Keratinocyte (primary cell): Measurements from ENCODE around the gene WDPCP.

Experiments
- EZH2 ChIP-seq: IDR thresholded peaks from one replicate; pipeline ENCODE4 v1.6.1; 2012; ENCODE audit warnings: inconsistent platforms, mild to moderate bottlenecking, low read length, moderate library complexity
- TF ChIP-seq, protein P1 (sequence below), 3 experiments: IDR thresholded peaks in 1 of 3; conservative IDR thresholded peaks in 1 of 3; optimal IDR thresholded peaks in 1 of 3; 2 replicates in 2 of 3; 3 replicates in 1 of 3; pipeline versions ENCODE3 to v1.5.1; 2011; ENCODE audit warnings: low read length in 3 of 3, mild to moderate bottlenecking in 3 of 3, moderate library complexity in 2 of 3, control low read depth in 1 of 3, inconsistent platforms in 1 of 3; ENCODE audit not compliant: insufficient read depth in 2 of 3; ENCODE audit errors: extremely low read depth in 1 of 3

DNA sequence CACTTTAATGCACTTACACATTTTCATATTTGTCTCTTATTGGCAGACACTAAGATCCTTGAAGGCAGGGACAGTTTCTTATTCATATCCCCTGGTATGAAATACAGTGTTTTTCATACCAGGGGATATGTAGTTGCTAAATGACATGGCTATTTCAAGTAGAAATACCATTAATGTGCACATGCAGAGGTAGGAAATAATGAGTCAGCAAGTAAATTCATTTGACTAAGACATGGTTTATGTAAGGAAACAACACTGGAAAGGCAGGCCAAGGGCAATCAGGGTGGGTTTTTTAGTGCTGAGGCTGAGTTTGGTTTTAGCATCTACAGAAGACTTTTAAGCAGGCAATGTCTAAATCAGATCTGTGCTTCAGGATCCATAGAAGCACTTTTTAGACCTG is 155.9 kb downstream of the WDPCP start:
- no peak for TF ChIP-seq EZH2
- TF ChIP-seq, protein P1, sequence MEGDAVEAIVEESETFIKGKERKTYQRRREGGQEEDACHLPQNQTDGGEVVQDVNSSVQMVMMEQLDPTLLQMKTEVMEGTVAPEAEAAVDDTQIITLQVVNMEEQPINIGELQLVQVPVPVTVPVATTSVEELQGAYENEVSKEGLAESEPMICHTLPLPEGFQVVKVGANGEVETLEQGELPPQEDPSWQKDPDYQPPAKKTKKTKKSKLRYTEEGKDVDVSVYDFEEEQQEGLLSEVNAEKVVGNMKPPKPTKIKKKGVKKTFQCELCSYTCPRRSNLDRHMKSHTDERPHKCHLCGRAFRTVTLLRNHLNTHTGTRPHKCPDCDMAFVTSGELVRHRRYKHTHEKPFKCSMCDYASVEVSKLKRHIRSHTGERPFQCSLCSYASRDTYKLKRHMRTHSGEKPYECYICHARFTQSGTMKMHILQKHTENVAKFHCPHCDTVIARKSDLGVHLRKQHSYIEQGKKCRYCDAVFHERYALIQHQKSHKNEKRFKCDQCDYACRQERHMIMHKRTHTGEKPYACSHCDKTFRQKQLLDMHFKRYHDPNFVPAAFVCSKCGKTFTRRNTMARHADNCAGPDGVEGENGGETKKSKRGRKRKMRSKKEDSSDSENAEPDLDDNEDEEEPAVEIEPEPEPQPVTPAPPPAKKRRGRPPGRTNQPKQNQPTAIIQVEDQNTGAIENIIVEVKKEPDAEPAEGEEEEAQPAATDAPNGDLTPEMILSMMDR (optimal IDR thresholded peaks at IDR 0.05 in 1 of 3, IDR thresholded peaks at IDR 0.05 in 1 of 3, conservative IDR thresholded peaks at IDR 0.05 in 1 of 3; ENCODE audit: extremely low read depth in 1 of 3, insufficient read depth in 2 of 3, low read length in 3 of 3), result no peak
